ENCODE data around the gene ADAMTS2. TPM values are rescaled to one million over a fixed set of nuclear protein-coding genes. Genes with fewer than 3 reads are reported as not detected.

ADAMTS2 gene
- total and polyA plus RNA-seq, 2 of the 8 experiments (the other 6 are each of a cell fraction or from before 2014, with no cell fraction given): 6.6 to 7.3 TPM

GRCh38 chr5:179123491-179124272 is 221.6 kb downstream of the ADAMTS2 start (continued):
- TF ChIP-seq SIN3A (conservative IDR thresholded peaks at IDR 0.05 in 1 of 2, IDR thresholded peaks at IDR 0.05 in 1 of 2; ENCODE audit: low read depth in 1 of 2, low read length in 2 of 2) (no peak), BCL11A (IDR thresholded peaks at IDR 0.05; ENCODE audit: low read depth in 2 of 2, low read length in 2 of 2) (no peak)
